Activated B cell treated with CpG ODN at 0.5 μM for 24 hours (primary cell): ENCODE data around the gene TMC7. TPM values are rescaled to one million over a fixed set of nuclear protein-coding genes. Genes with fewer than 3 reads are reported as not detected.

Experiments used
- ATAC-seq: fragments of 200-7000 bp; cut with Tn5 transposase; one replicate; pipeline ENCODE4 v1.10.0; 2021; ENCODE audit warnings: low read depth, mild to moderate bottlenecking, moderate library complexity
- CTCF ChIA-PET: fragments of 350-600 bp; sonication (Branson Sonifier 250); formaldehyde crosslinking; loops from one replicate; lab custom pipeline; 2021; ENCODE audit warnings: antibody characterized with exemption; lab: Charles Lee
- POLR2A ChIA-PET: fragments of 350-600 bp; sonication (Branson Sonifier 250); formaldehyde crosslinking; loops from one replicate; lab custom pipeline; 2021; ENCODE audit warnings: antibody characterized with exemption; lab: Charles Lee
- DNase-seq: peaks from one replicate; pipeline ENCODE4 v3.0.0; 2022
- H3K27ac Mint-ChIP-seq: one replicate; pipeline ENCODE4 v1.8.0; 2020; ENCODE audit warnings: mixed read lengths
- H3K27me3 Mint-ChIP-seq: one replicate; pipeline ENCODE4 v1.8.0; 2021; ENCODE audit warnings: mixed read lengths
- H3K36me3 Mint-ChIP-seq: one replicate; pipeline ENCODE4 v1.8.0; 2021; ENCODE audit warnings: low read depth, mixed read lengths
- H3K4me1 Mint-ChIP-seq: one replicate; pipeline ENCODE4 v1.8.0; 2021; ENCODE audit warnings: mixed read lengths
- H3K4me3 Mint-ChIP-seq: one replicate; pipeline ENCODE4 v1.8.0; 2020; ENCODE audit warnings: mild to moderate bottlenecking, mixed read lengths
- H3K9me3 Mint-ChIP-seq: one replicate; pipeline ENCODE4 v1.8.0; 2020; ENCODE audit warnings: mixed read lengths
- CTCF ChIP-seq: fragments of 200-600 bp; IDR thresholded peaks from one replicate; pipeline ENCODE4 v1.8.0; 2022; ENCODE audit warnings: antibody characterized with exemption, mild to moderate bottlenecking
- intact Hi-C: fragments of 100-400 bp; cut with micrococcal nuclease; formaldehyde crosslinking; loops from one replicate; pipeline ENCODE4 v1.15.1; 2024
- total RNA-seq: library from RNA; stranded (reverse); gene quantifications from 2 replicates; pipeline ENCODE4 v1.2.3, GENCODE V29; 2022

TMC7 gene
- total RNA-seq, 1 donor from 2014 or later: not detected

DNA sequence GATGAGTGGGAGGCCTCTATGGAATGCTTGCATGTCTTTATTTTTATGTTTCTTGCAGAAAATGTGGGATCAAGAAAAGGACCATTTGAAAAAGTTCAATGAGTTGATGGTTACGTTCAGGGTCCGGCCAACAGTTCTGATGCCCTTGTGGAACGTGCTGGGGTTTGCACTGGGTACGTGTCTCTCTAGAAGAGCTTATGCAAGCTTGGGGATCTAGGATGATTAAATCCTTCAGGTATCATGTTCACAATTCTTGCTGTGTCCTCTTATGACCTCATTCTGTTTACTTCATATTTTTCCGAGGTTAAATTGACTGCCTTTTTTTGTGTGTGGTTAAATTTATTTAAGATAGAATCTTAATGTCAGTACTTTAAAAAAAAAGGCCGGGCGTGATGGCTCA lies 90.1 kb downstream of the TMC7 start:
- Mint-ChIP-seq H3K4me3 (no peak overlapping the region), H3K9me3 (no peaks in the 10 kb centered on the region), H3K27ac (no peak overlapping the region), H3K27me3 (no peaks in the 10 kb centered on the region), H3K4me1 (peaks cover 2% of the 10 kb centered on the region), H3K36me3 (peaks cover 52% of the 10 kb centered on the region)
- ChIA-PET POLR2A (no interaction called here), CTCF (no interaction called here)
- intact Hi-C loops: no loop called here
- TF ChIP-seq CTCF: no peak
- no peak for DNase-seq
- ATAC-seq: no peak

DNA sequence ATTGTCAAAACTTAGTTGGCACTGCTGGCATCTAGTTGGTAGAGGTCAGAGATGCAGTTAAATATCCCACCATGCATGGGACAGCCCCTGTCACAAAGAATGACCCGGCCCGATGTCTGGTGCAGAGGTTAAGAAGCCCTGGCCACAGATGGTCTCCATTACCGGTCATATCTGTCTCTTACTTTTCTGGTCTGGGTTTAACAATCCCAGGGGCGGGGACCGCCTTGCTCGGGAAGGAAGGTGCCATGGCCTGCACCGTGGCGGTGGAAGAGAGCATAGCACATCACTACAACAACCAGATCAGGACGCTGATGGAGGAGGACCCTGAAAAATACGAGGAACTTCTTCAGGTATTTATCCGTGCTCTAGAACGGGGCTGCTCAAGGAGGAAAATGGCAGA lies 91.8 kb downstream of the TMC7 start:
- intact Hi-C loops: no loop called here
- ChIA-PET POLR2A (no interaction called here), CTCF (no interaction called here)
- no peak overlapping the region for H3K27ac Mint-ChIP-seq
- no peaks in the 10 kb centered on the region for H3K4me1 Mint-ChIP-seq
- H3K4me3 Mint-ChIP-seq: no peak overlapping the region
- no peaks in the 10 kb centered on the region for H3K9me3 Mint-ChIP-seq
- no peak for DNase-seq
- TF ChIP-seq CTCF: no peak
- no peaks in the 10 kb centered on the region for H3K27me3 Mint-ChIP-seq
- ATAC-seq: no peak
- peaks cover 59% of the 10 kb centered on the region for H3K36me3 Mint-ChIP-seq

- Mint-ChIP-seq H3K4me1 (no peaks in the 10 kb centered on the region), H3K9me3 (no peaks in the 10 kb centered on the region), H3K27me3 (no peaks in the 10 kb centered on the region), H3K4me3 (no peak overlapping the region), H3K27ac (no peak overlapping the region), H3K36me3 (peaks cover 60% of the 10 kb centered on the region)
- no peak for ATAC-seq
- intact Hi-C loops: no loop called here
- DNase-seq: no peak
- no peak for TF ChIP-seq CTCF
- POLR2A ChIA-PET: interaction anchor here (0.6 to 1.0 kb wide), 2 partner anchors 11 to 341 kb away, joined by 3 to 6 read pairs; partner anchors contain the start of gene COQ7
- CTCF ChIA-PET: no interaction called here
These were observed 94.1 kb downstream of the TMC7 start for GRCh38 chr16:19077879-19078278.

- H3K36me3 Mint-ChIP-seq: peaks cover 21% of the 10 kb centered on the region
- TF ChIP-seq CTCF: no peak
- H3K27me3 Mint-ChIP-seq: peaks cover 2% of the 10 kb centered on the region
- H3K4me1 Mint-ChIP-seq: peaks cover 5% of the 10 kb centered on the region
- CTCF ChIA-PET: interaction anchor here (7.0 kb wide), 1 partner anchor 419 kb away, joined by 69 read pairs; no protein-coding TSS in a partner anchor
- H3K9me3 Mint-ChIP-seq: no peaks in the 10 kb centered on the region
- ATAC-seq (no peak), DNase-seq (no peak)
- no peak overlapping the region for H3K4me3 Mint-ChIP-seq
- intact Hi-C loops: loop anchor here (10.0 kb wide), 1 partner anchor 211 kb away; no protein-coding TSS in a partner anchor
- POLR2A ChIA-PET: no interaction called here
- no peak overlapping the region for H3K27ac Mint-ChIP-seq
These were observed 99.9 kb downstream of the TMC7 start for GRCh38 chr16:19083670-19084069.

DNA sequence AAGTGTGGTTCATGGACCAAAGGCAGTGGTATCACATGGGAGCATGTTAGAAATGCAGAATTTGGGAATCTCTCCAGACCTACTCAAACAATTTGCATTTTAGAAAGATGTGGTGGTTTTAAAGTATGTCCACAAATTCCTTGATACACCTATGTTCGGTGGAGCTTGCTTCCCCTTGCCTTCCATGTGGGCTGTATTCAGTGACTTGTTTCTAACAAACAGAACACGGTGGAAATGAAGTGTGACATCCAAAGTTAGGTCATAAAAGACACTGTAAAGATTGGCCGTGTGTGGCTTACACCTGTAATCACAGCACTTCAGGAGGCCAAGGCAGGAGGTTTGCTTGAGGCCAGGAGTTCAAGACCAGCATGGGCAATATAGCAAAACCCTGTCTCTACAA lies 100.4 kb downstream of the TMC7 start:
- ChIA-PET POLR2A (no interaction called here), CTCF (interaction anchor here (5.0 to 7.0 kb wide), 2 partner anchors 290 to 419 kb away, joined by 66 to 69 read pairs; no protein-coding TSS in a partner anchor)
- H3K4me1 Mint-ChIP-seq: peaks cover 5% of the 10 kb centered on the region
- H3K4me3 Mint-ChIP-seq: no peak overlapping the region
- no peak for TF ChIP-seq CTCF
- DNase-seq (no peak), ATAC-seq (no peak)
- H3K9me3 Mint-ChIP-seq: no peaks in the 10 kb centered on the region
- H3K27me3 Mint-ChIP-seq: peaks cover 2% of the 10 kb centered on the region
- H3K36me3 Mint-ChIP-seq: peaks cover 17% of the 10 kb centered on the region
- H3K27ac Mint-ChIP-seq: no peak overlapping the region
- intact Hi-C loops: loop anchor here (10.0 kb wide), 1 partner anchor 211 kb away; no protein-coding TSS in a partner anchor
